Measurements from ENCODE around the gene ITPKC. TPM values are rescaled to one million over a fixed set of nuclear protein-coding genes. Genes with fewer than 3 reads are reported as not detected.
A peak's percentile ranks its signal among the peaks of the same experiment; 100 is the strongest.

The ITPKC gene
- total RNA-seq, 2 experiments from 2014 or later: 4.6 to 5.6 TPM

DNA sequence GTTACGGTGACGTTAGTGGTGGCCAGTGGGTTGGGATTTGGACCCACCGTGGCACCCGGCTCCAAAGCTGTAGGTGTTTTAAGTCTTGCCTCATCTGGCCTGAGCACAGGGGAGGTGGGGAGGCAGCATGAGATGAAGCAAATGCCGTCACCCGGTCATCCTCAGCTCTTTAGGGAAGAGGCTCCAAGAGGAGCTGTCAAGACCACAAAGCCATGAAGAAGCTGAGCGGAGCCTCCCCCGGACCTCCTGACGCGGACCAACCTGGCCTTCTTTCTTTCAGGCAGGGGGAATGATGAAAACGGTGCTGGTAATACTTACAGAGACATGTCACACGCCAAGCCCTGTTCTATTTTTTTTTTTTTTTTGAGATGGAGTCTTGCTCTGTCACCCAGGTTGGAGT, 26.0 kb downstream of the ITPKC start:
- intact Hi-C loops (cut with DNase I, micrococcal nuclease): no loop called here
- DNase-seq (no peak), ATAC-seq (no peak)
- Mint-ChIP-seq H3K36me3 (ENCODE audit: low read depth) (peaks cover 4% of the 10 kb centered on the region), H3K4me3 (no peak overlapping the region), H3K9me3 (ENCODE audit: low read depth) (no peaks in the 10 kb centered on the region), H3K27ac (no peak overlapping the region), H3K4me1 (no peaks in the 10 kb centered on the region), H3K27me3 (no peaks in the 10 kb centered on the region)
- ChIA-PET CTCF (interaction anchor here (0.6 to 0.9 kb wide), 4 partner anchors 8 to 131 kb away, joined by 3 read pairs; partner anchors contain the start of genes ACTMAP and SNRPA), POLR2A (interaction anchor here (0.6 kb wide), 1 partner anchor 78 kb away, joined by 4 read pairs; no protein-coding TSS in a partner anchor)

DNA sequence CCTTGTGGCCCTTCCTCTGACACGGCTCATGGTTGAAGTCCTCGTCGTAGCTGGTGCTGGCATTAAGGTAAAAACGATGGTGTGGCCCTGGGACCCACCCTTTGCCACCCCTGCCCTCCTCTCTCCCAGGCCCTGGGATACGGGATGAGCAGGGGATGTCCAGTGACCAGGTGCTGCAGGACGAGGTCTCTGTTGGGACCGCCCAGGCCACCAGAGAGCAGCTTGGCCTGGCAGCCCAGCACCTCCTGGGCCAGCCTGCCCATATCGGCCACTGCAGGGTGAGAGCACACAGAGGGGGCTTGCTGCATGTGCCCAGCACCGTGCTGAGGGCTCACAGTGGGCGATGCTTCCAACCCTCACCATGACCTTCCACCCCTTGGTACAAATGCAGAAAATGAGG, 27.0 kb downstream of the ITPKC start:
- Mint-ChIP-seq H3K36me3 (ENCODE audit: low read depth) (peaks cover under 1% of the 10 kb centered on the region), H3K9me3 (ENCODE audit: low read depth) (no peaks in the 10 kb centered on the region), H3K27me3 (no peaks in the 10 kb centered on the region), H3K27ac (no peak overlapping the region), H3K4me1 (peaks cover 3% of the 10 kb centered on the region), H3K4me3 (no peak overlapping the region)
- intact Hi-C loops (cut with DNase I, micrococcal nuclease): loop anchor here in 1 of 2 experiments (1.0 kb wide), 1 partner anchor 75 kb away; no protein-coding TSS in a partner anchor
- ATAC-seq (no peak), DNase-seq (no peak)
- CTCF ChIA-PET: interaction anchor here (0.7 to 1.7 kb wide), 4 partner anchors 11 to 409 kb away, joined by 3 to 5 read pairs (median 4); no protein-coding TSS in a partner anchor
- POLR2A ChIA-PET: no interaction called here

DNA sequence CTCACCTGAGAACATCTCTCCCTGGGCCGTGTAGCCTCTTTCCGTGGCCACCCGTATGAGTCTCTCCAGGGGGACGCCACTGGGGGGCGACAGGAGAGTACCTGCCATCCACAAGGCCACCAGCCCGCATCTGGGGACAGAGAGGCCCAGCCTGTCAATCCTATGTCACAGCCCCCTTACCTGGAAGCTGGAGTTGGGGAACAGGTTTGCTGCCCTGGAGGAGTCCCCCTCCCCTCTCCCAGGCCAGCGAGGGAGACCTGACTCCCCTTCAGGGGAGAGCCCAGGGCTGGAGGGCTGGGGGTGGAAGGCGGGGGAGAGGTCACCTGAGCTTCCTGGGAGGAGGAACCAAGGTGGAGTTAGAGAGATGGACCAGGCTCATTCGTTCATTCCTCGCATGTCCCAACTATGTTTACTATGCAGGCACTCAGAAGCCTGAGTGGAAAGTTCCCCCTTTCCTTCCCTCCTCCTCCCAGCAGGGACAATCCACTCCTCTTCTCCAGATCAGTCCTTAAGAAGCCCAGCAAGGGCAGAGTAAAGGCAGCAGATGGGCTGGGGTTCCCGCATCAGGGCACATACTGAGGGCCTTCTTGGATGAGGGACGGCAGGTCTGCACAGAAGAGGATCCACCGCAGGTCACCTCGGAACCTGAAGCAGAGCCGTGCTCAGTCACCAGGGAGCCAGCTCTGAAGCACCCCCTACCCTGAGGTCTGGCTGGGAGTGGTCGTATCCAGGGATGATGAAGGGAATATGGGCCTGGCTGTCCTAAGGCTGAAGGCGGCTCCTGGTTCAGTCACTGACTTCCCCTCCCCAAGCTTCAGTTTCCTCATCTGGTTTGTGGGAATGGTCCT, 27.9 kb downstream of the ITPKC start:
- DNase-seq (peak; percentile 63), ATAC-seq (peak; percentile 71)
- Mint-ChIP-seq H3K27me3 (no peaks in the 10 kb centered on the region), H3K4me1 (peaks cover 10% of the 10 kb centered on the region), H3K4me3 (no peak overlapping the region), H3K27ac (no peak overlapping the region), H3K9me3 (ENCODE audit: low read depth) (no peaks in the 10 kb centered on the region), H3K36me3 (ENCODE audit: low read depth) (no peaks in the 10 kb centered on the region)
- POLR2A ChIA-PET: no interaction called here
- CTCF ChIA-PET: interaction anchor here (0.7 to 1.7 kb wide), 4 partner anchors 10 to 92 kb away, joined by 3 to 5 read pairs (median 4); no protein-coding TSS in a partner anchor
- intact Hi-C loops (cut with DNase I, micrococcal nuclease): loop anchor here in 1 of 2 experiments (1.0 kb wide), 1 partner anchor 75 kb away; no protein-coding TSS in a partner anchor

DNA sequence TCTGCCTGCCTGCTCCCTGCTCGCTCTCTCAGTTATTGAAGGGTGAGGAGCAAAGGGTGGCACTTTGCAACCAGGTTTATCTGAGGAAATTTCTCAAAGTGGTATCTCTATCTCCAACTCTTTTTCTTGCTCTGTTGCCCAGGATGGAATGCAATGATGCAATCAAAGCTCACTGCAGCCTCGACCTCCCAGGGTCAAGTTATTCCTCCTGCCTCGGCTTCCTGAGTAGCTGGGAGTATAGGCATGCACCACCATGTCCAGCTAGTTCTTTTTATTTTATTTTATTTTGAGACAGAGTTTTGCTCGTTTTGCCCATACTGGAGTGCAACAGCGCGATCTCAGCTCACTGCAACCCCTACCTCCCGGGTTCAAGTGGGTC, 28.5 kb downstream of the ITPKC start:
- peaks cover 16% of the 10 kb centered on the region for H3K4me1 Mint-ChIP-seq
- POLR2A ChIA-PET: no interaction called here
- DNase-seq (no peak), ATAC-seq (no peak)
- no peak overlapping the region for H3K4me3 Mint-ChIP-seq
- CTCF ChIA-PET: interaction anchor here (0.7 to 0.8 kb wide), 2 partner anchors 23 to 92 kb away, joined by 3 to 4 read pairs; no protein-coding TSS in a partner anchor
- peaks cover 4% of the 10 kb centered on the region for H3K36me3 Mint-ChIP-seq (ENCODE audit: low read depth)
- H3K9me3 Mint-ChIP-seq (ENCODE audit: low read depth): no peaks in the 10 kb centered on the region
- intact Hi-C loops (cut with DNase I, micrococcal nuclease): no loop called here
- H3K27ac Mint-ChIP-seq: no peak overlapping the region
- no peaks in the 10 kb centered on the region for H3K27me3 Mint-ChIP-seq

DNA sequence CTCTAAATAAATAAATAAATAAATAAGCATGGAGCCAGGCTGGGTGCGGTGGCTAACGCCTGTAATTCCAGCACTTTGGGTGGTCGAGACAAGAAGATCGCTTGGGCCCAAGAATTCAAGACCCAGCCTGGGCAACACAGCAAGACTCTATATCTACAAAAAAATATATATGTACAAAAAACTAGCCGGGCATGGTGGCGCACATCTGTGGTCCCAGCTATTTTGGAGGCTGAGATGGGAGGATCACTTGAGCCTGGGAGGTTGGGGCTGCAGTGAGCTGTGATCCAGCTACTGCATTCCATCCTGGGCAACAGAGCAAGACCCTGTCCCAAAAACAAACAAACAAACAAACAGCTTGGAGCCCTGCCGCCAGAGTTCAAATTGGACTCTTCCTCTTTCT, 30.6 kb downstream of the ITPKC start:
- Mint-ChIP-seq H3K36me3 (ENCODE audit: low read depth) (peaks cover 19% of the 10 kb centered on the region), H3K4me3 (no peak overlapping the region), H3K4me1 (peaks cover 17% of the 10 kb centered on the region), H3K27me3 (no peaks in the 10 kb centered on the region), H3K27ac (no peak overlapping the region), H3K9me3 (ENCODE audit: low read depth) (no peaks in the 10 kb centered on the region)
- DNase-seq: no peak
- intact Hi-C loops (cut with DNase I, micrococcal nuclease): no loop called here
- CTCF ChIA-PET: interaction anchor here (1.0 to 1.3 kb wide), 3 partner anchors 37 to 60 kb away, joined by 3 read pairs; no protein-coding TSS in a partner anchor
- POLR2A ChIA-PET: no interaction called here
- no peak for ATAC-seq

DNA sequence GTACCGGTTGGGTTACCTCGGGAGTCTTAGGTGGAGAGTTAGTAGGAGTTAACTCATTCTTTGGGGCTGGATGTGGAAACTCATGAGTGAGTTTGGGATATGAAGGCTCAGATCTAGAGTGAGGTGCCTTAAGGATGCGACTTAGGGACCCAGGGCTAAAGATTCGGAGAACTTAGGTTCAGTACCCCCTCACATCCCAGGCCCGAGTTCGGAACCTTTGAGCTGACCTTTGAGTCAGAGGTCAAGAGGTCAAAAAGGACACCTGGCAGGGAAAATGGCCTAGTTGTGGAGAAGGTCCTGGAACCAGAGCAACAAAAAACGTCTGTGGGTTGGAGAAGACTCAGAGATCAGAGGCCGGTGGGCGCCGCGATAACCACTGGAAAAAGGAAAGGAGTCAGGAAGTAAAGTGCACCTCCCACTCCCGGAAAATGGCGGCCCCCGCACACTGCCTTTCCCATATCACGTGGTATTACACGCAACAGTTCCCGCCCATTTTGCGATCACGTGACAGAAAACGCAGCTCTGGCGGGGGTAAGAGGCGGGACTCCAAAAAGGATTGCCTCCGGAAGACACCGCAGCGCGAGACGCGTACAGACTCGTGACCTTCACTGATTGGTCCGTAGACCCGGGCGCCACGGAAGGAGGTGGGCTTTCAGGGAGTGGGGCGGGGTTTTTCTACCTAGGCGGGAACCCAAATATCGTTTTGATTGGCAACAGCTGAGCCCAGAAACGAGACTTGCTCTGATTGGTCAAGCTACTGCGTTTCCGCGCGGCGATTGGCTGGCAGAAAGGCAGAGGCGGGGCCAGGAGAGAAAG, 33.4 kb downstream of the ITPKC start, which contains the start of gene ACTMAP:
TSS of gene ACTMAP (minus strand) at position 420 of the 816 bp plus-strand sequence. CDS start 674 bp downstream, outside the sequence.
- Mint-ChIP-seq H3K4me3 (peak within 1 kb of the TSS; percentile 81), H3K27me3 (no peaks in the 10 kb centered on the region), H3K36me3 (ENCODE audit: low read depth) (peaks cover 35% of the 10 kb centered on the region), H3K9me3 (ENCODE audit: low read depth) (no peaks in the 10 kb centered on the region), H3K27ac (peak within 1 kb of the TSS; percentile 99), H3K4me1 (peaks cover 34% of the 10 kb centered on the region)
- ChIA-PET CTCF (interaction anchor here (0.6 to 1.6 kb wide), 13 partner anchors 8 to 559 kb away, joined by 3 to 17 read pairs (median 4); partner anchors contain the start of genes COQ8B, EGLN2, ITPKC and RAB4B), POLR2A (interaction anchor here (0.5 to 3.7 kb wide), 11 partner anchors 17 to 578 kb away, joined by 3 to 46 read pairs (median 4); partner anchors contain the start of genes COQ8B, EGLN2, ITPKC and RAB4B)
- ATAC-seq (peak; percentile 90), DNase-seq (peak; percentile 100)
- intact Hi-C loops (cut with DNase I, micrococcal nuclease): loop anchor here (1.0 to 2.0 kb wide), 18 partner anchors 25 to 647 kb away; partner anchors contain the start of genes COQ8B (in 2 of the 2), NUMBL (in 2 of the 2), AKT2 (in 1 of the 2) and B9D2 (in 1 of the 2)

DNA sequence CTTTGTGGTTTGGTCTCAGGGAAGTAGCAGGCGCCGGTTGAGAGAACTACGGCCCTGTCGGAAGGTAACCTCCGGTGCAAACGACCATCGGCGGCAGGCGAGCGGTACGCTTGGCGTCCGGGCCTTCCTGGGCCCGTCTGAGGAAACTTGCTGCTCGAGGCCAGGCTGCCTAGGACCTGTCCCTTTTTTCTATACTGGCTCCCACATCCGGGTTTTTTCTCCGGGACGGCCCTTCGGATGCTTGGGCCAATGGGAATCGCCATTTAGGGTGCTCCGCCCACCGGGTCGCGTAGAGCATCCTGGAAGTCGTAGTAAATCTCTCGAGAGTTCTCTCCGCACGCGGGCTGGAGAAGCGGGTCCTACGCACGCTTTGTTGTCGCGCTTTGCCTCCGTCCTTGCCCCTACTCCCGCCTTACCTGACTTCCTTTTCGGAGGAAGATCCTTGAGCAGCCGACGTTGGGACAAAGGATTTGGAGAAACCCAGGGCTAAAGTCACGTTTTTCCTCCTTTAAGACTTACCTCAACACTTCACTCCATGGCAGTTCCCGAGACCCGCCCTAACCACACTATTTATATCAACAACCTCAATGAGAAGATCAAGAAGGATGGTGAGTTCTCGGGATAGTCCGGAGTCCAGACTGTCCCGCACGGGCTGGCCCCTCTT, 34.1 kb downstream of the ITPKC start, which contains the start of gene SNRPA:
TSS of gene SNRPA (plus strand) at position 330 of the 664 bp plus-strand sequence. CDS start at position 536, 206 bp downstream.
- Mint-ChIP-seq H3K4me3 (peak within 1 kb of the TSS; percentile 81), H3K4me1 (peaks cover 42% of the 10 kb centered on the region), H3K27me3 (no peaks in the 10 kb centered on the region), H3K36me3 (ENCODE audit: low read depth) (peaks cover 43% of the 10 kb centered on the region), H3K9me3 (ENCODE audit: low read depth) (no peaks in the 10 kb centered on the region), H3K27ac (peak within 1 kb of the TSS; percentile 99)
- DNase-seq (peak; percentile 98), ATAC-seq (peak; percentile 70)
- ChIA-PET CTCF (interaction anchor here (0.6 to 1.6 kb wide), 15 partner anchors 9 to 558 kb away, joined by 3 to 17 read pairs (median 4); partner anchors contain the start of genes COQ8B, EGLN2, ITPKC and RAB4B), POLR2A (interaction anchor here (0.7 to 3.7 kb wide), 10 partner anchors 16 to 578 kb away, joined by 3 to 46 read pairs (median 4); partner anchors contain the start of genes COQ8B, EGLN2, ITPKC and RAB4B)
- intact Hi-C loops (cut with DNase I, micrococcal nuclease): loop anchor here (1.0 to 2.0 kb wide), 20 partner anchors 26 to 646 kb away; partner anchors contain the start of genes COQ8B (in 2 of the 2), NUMBL (in 2 of the 2), RAB4B (in 2 of the 2) and AKT2 (in 1 of the 2)

DNA sequence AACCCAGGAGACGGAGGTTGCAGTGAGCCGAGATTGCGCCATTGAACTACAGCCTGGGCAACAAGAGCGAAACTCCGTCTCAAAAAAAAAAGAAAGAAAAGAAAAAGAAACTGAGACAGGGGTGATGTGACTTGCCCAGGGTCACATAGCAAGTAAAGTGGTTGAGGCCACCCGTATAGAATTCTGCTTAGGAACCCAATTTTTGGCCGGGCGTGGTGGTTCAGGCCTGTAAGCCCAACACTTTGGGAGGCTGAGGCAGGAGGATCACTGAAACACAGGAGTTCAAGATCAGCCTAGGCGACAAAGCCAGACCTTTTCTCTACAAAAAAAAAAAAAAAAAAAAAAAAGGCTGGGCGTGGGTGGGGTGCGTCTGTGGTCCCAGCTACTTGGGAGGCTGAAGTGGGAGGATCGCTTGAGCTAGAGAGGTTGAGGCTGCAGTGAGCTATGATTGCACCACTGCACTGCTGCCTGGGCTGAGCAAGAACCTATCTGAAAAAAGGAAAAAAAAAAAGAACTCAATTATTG, 35.4 kb downstream of the ITPKC start:
- Mint-ChIP-seq H3K36me3 (ENCODE audit: low read depth) (peaks cover 54% of the 10 kb centered on the region), H3K9me3 (ENCODE audit: low read depth) (no peaks in the 10 kb centered on the region), H3K27ac (peak overlapping the region; percentile 99), H3K4me1 (peaks cover 55% of the 10 kb centered on the region), H3K27me3 (no peaks in the 10 kb centered on the region), H3K4me3 (peak overlapping the region; percentile 81)
- ATAC-seq (no peak), DNase-seq (peak; percentile 60)
- ChIA-PET CTCF (interaction anchor here (0.7 to 4.5 kb wide), 6 partner anchors 18 to 67 kb away, joined by 3 to 24 read pairs (median 4); partner anchors contain the start of gene RAB4B), POLR2A (interaction anchor here (0.6 to 3.7 kb wide), 8 partner anchors 19 to 600 kb away, joined by 3 to 46 read pairs (median 5); partner anchors contain the start of genes COQ8B, EGLN2 and RAB4B)
- intact Hi-C loops (cut with DNase I, micrococcal nuclease): no loop called here

DNA sequence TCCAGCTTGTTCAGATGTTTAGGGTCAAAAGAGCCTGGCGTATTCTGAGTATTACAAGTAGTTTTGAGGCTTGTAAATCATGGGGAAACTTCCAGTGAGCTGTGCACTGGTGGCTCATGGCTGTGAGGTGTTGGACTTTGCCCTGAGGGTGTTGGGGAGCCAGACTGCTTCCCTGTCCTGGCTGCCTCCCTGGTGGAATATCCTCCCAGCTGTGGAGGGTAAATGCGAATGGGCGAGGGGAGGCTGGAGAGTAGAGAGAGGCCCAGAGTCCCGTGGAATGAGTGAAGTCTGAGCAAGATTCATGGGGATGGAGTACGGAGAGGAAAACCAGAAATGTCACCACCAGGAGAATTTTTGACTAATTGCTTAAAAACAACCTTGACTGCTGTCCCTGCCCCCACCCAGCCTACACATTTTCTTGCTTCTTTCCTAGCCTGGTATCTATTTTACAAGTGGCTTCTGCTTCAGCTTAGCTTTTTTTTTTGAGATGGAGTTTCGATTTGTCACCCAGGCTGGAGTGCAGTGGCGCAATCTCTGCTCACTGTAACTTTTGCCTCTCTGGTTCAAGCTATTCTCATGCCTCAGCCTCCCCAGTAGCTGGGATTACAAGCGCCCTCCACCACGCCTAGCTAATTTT, 37.8 kb downstream of the ITPKC start:
- ChIA-PET POLR2A (interaction anchor here (0.7 to 1.8 kb wide), 4 partner anchors 9 to 333 kb away, joined by 3 to 13 read pairs (median 4); partner anchors contain the start of gene RAB4B), CTCF (interaction anchor here (0.6 to 4.5 kb wide), 9 partner anchors 10 to 244 kb away, joined by 3 to 24 read pairs (median 4); partner anchors contain the start of gene RAB4B)
- intact Hi-C loops (cut with DNase I, micrococcal nuclease): loop anchor here in 1 of 2 experiments (1.0 kb wide), 3 partner anchors 23 to 91 kb away; no protein-coding TSS in a partner anchor
- peaks cover 52% of the 10 kb centered on the region for H3K4me1 Mint-ChIP-seq
- peak overlapping the region; percentile 97 for H3K27ac Mint-ChIP-seq
- peak; percentile 86 for DNase-seq
- H3K9me3 Mint-ChIP-seq (ENCODE audit: low read depth): no peaks in the 10 kb centered on the region
- H3K27me3 Mint-ChIP-seq: no peaks in the 10 kb centered on the region
- ATAC-seq: peak; percentile 8
- H3K4me3 Mint-ChIP-seq: peak overlapping the region; percentile 78
- H3K36me3 Mint-ChIP-seq (ENCODE audit: low read depth): peaks cover 69% of the 10 kb centered on the region

Measured in activated CD4-positive, alpha-beta T cell treated with anti-CD3 and anti-CD28 coated beads for 36 hours (primary cell).